Left renal pelvis (tissue), 4 donors: ENCODE measurements around the gene ANO2. TPM values are rescaled to one million over a fixed set of nuclear protein-coding genes. Genes with fewer than 3 reads are reported as not detected.

Experiments
- DNase-seq, 4 donors: peaks; one replicate each; pipeline ENCODE4 v3.0.0-alpha.2; 2013; ENCODE audit warnings: low read depth in 4 of 4, low spot score in 3 of 4
- polyA plus RNA-seq, 4 donors: library from polyadenylated mRNA; unstranded; fragments of 120-200 nt; gene quantifications; one replicate each; pipeline ENCODE4 v1.2.1, GENCODE V29; 2013; ENCODE audit not compliant: insufficient read length in 4 of 4

ANO2 gene
- polyA plus RNA-seq, 4 donors, result 1.8 to 4.0 (median 3.7) TPM

DNA sequence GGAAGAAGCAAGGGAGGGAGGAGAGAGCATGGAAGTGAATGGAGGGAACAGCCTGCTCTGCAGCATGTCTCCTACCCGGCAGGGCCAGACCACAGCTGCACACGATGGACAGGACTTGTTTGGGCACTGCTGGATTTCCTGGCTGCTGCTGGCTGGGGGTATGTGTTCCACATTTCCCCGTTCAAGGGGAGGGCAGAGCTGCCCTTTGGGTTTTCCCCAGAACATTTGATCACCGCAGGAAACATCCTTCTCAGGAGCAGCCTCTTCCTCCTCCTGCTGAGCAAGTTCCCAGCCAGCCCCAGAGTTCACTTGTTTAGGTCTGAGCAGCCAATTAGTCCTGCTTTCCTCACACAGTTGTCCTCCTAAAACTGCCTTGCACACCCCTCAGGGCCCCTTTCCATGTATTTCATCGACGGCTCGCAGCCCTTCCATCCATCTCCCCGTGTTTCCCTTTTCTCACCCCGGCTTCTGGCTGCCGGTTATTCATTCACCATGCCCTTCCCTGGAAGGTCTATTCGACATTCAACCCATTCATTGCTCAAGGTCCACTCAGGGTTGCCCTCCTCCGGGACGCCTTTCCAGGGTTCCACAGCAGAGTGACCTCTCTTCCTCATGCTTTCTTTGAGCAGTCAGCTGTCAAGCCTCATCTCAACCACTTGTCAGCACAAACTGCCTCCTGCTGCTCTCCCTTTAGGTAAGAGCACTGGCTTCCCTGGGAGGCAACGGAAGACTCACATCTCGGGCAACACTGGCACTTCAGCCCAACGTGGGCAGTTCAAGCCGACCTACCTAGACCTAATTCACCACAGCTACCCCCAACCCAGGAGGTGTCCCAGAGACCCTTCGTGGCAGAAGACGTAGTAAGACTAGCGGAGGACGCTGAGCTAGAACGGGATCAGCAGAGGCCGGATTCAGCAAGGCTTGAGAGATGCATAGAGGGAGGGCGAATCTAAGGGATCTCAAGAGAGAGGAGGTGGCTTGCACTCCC lies 20.1 kb upstream of the ANO2 start:
- DNase-seq, result no peak

GRCh38 chr12:5963515-5963914 lies 18.5 kb upstream of the ANO2 start:
- no peak for DNase-seq

DNA sequence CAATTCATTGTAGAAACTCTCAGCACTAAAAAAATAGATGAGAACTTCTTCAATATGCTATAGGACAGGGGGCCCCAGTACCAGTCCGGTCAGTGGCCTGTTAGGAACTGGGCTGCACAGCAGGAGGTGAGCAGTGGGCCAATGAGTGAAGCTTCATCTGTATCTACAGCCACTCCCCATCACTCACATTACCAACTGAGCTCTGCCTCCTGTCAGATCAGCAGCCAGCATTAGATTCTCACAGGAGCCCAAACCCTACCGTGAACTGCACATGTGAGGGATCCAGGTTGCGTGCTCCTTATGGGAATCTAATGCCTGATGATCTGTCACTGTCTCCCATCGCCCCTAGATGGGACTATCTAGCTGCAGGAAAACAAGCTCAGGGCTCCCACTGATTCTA lies 15.7 kb upstream of the ANO2 start:
- DNase-seq, result no peak

- no peak for DNase-seq
Measured at GRCh38 chr12:5956987-5957386, 11.9 kb upstream of the ANO2 start.

GRCh38 chr12:5954661-5955060 lies 9.6 kb upstream of the ANO2 start:
- DNase-seq, result no peak

DNA sequence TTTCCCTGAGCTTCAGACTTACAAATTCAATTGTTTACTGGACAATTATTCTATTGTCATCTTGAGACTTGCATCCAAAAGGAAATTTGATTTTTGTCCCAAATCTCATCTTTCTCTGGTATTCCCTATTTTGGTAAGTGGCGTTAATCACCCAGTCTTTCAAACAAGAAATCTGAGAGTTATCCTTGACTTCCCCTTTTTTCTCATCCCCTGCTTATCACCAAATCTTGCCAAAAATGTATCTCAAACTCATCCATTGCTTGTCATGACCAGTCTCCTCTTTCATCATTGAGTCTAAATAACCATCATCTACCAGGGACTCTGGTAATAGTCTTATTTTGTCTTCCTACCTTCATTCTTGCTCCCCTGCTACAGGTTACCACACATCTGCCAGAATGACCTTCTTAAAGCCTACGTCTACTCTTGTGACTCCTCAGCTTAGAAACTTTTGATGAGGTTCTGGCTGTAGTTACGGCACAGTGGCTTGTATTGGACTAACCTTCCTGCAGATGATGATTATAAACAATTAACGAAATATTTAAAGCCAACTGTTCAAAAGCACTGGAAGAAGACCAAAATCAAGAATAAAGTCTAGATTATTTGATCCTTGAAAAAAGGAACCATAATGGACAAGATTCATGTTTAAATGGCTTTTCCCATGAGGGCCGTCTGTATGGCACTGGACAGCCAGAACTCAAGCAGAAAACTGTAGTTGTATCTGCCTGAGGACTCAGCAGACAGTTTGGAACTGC lies 9.0 kb upstream of the ANO2 start:
- DNase-seq, result no peak

- no peak for DNase-seq
Measured at GRCh38 chr12:5952031-5952430, 7.0 kb upstream of the ANO2 start.

- DNase-seq, result no peak
Measured at GRCh38 chr12:5948696-5949095, 3.6 kb upstream of the ANO2 start.

DNA sequence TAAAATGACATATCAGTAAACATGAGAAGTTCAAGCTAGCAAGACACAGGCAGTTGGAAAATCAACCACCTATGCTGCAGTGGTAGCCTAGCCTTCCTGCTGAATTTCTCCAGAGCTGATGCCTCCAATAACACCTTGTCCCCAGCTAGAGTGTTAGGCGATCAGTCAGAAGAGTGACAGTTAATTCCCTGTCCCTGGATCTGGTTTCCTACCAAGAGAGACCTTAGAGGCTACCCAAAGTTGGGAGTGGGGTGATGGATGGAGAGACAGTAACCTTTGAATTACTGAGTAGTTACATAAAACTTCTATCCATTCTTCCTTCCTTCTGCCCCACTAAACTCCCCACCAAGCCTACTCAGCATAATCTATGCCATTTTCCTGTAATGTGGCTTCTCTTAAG lies 1.9 kb upstream of the ANO2 start:
- DNase-seq, result no peak

- DNase-seq, result no peak
Measured at GRCh38 chr12:5946388-5946787, 1.3 kb upstream of the ANO2 start.

DNA sequence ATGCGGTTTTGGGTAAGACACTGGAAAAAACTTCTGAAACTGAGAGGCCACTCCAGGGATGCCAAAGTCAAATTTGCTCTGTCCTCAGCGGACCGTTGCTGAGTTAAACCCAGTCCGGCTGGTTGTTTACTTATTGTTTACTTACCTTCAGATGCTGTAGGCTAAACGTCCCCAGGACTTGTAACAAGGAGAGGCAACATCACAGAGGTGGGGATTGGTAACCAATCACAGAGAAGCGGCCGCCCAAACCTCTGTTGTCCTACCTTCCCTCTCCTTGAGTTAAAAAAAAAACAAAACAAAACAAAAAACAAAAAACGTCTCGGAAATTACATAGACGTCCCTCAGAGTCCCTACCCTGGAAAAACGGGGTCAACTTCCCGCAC lies 380 bp downstream of the ANO2 start:
- DNase-seq, result no peak

DNA sequence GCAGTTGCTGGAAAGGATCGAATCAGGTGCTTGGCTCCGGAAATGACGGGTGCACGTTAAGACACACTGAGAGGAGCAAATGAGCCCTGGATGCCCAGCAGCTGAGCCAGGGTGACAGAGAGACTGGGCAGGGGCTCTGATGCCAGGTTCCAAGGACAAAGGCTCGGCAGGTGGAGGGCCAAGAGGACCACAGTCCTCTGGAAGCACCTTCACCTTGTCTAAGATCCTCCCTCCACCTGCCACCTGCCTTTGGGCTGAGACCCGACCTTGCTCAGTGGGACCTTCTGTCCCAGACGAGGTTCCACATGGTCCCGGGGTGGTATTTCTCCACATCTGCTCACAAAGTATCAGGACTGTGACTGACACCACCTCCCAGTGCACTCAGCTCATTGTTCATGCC lies 1.0 kb downstream of the ANO2 start:
- no peak for DNase-seq

- DNase-seq, result no peak
Measured at GRCh38 chr12:5941907-5942306, 3.2 kb downstream of the ANO2 start.

GRCh38 chr12:5927732-5928516 lies 17.1 kb downstream of the ANO2 start:
- no peak for DNase-seq

DNA sequence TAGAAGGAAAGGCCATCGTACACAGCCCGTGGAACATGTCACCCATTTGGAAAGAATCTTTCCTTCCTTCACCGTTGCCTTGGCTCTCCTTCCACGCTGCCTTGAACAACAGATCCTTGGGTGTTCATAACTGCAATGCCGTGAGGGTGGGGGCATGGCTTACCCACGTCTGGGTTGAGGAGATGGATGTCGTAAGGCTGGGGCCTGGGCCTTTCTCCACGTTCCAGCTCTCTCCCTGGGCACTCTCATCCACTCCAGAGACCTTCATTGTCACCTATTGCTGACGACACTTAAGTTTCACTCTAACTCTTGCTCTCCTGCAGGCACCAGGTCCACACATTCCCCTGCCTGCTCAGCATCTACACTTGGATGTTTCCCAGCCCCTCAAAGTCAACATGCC lies 19.4 kb downstream of the ANO2 start:
- no peak for DNase-seq

- DNase-seq, result no peak
Measured at GRCh38 chr12:5924342-5924741, 20.7 kb downstream of the ANO2 start.

GRCh38 chr12:5923751-5924150 lies 21.3 kb downstream of the ANO2 start:
- no peak for DNase-seq

- DNase-seq, result no peak
Measured at GRCh38 chr12:5923043-5923605, 21.9 kb downstream of the ANO2 start.

DNA sequence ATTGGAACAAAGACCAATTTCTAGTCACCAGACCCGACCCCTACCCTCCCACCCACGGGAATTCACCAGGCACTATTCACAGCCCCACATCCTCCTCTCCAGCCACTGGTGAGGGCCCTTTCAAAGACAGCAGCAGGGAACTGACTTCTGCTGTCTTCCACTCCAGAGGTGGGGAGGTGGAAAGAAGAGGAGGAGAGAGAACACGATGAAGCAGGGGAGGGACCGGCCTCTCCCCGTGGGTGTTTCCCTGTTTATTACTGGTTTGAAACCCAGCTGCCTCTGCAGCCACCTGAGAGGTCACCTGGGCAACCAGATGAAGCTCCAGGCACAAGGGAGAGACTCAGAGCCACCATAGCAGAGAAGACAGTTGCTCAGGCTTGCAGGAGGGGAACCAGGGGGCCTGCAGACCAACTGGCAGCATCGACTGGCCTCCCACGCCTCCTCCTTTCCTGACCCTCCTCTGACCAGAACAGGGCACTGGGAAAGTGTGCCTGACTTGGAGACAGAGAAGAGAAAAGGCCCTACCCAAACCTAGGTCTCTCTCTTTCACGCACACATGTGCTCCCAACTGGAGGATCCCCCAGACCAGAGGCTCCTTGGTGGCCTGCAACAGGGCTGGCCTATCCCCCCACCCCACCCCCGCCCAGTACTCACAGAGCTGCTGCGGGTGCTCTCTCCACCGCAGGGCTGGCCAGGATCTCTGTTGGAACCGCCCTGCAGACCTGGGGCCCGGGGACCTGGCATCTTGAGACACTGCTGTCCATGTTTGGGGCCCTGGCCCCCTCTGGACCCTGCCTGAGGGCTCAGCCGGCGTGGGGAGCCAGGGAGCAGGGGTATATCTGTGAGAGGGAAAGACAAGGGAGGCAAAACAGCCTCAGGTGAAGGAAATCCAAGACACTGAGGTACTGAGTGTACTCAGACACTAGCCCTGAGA lies 22.8 kb downstream of the ANO2 start:
- DNase-seq, result no peak
